Suprapubic skin (tissue), 4 donors: ENCODE results near the gene FLVCR2. TPM values are rescaled to one million over a fixed set of nuclear protein-coding genes. Genes with fewer than 3 reads are reported as not detected.
A peak's percentile ranks its signal among the peaks of the same experiment; 100 is the strongest.

Experiments used
- DNase-seq, 2 donors: peaks; one replicate each; pipeline ENCODE4 v3.0.0-alpha.2; 2019; ENCODE audit warnings: low spot score in 2 of 2
- H3K27ac ChIP-seq: fragments of 200-600 bp; sonication (generic); one replicate; pipeline ENCODE4 v1.5.1; 2019
- H3K27me3 ChIP-seq: fragments of 200-600 bp; sonication (generic); one replicate; pipeline ENCODE4 v1.5.1; 2019
- H3K36me3 ChIP-seq: fragments of 200-600 bp; sonication (generic); one replicate; pipeline ENCODE4 v1.5.1; 2019
- H3K4me1 ChIP-seq: fragments of 200-600 bp; sonication (generic); one replicate; pipeline ENCODE4 v1.5.1; 2019
- H3K4me3 ChIP-seq: fragments of 200-600 bp; sonication (generic); one replicate; pipeline ENCODE4 v1.5.1; 2019; ENCODE audit warnings: mild to moderate bottlenecking
- H3K9me3 ChIP-seq: fragments of 200-600 bp; sonication (generic); one replicate; pipeline ENCODE4 v1.5.1; 2019
- EP300 ChIP-seq: sonication (generic); formaldehyde crosslinking; IDR thresholded peaks from one replicate; pipeline ENCODE4 v1.6.1; 2017; ENCODE audit warnings: antibody characterized with exemption
- POLR2A ChIP-seq, 2 donors: fragments of 450-650 bp; IDR thresholded peaks; one replicate each; pipeline ENCODE4 v1.6.1; 2017; ENCODE audit warnings: antibody characterized with exemption in 2 of 2, mild to moderate bottlenecking in 2 of 2, moderate library complexity in 2 of 2
- POLR2AphosphoS5 ChIP-seq, 3 donors: sonication (generic); formaldehyde crosslinking; IDR thresholded peaks; one replicate each; pipeline ENCODE4 v1.6.1; 2017; ENCODE audit warnings: antibody characterized with exemption in 3 of 3
- WGBS: methylation state at CpG from one replicate; pipeline ENCODE4 v1.1.5; 2018; 5-methylcytosine and 5-hydroxymethylcytosine counted together
- total RNA-seq, 4 donors: library from RNA; depleted of rRNA; stranded (reverse); fragments of >200 nt; gene quantifications; one replicate each; pipeline ENCODE4 v1.1.0, GENCODE V29; 2016
- TF ChIP-seq, protein P1 (sequence below), 2 donors: fragments of 200-600 bp in 1 of 2; fragments of 450-650 bp in 1 of 2; sonication (generic) in 1 of 2; IDR thresholded peaks; one replicate each; pipeline ENCODE4 v1.5.1; 2016 to 2019; ENCODE audit warnings: antibody characterized with exemption in 2 of 2, mild to moderate bottlenecking in 1 of 2, moderate library complexity in 1 of 2

Gene FLVCR2
- total RNA-seq, 4 donors from 2014 or later: 9.0 to 23.4 (median 17.4) TPM

DNA sequence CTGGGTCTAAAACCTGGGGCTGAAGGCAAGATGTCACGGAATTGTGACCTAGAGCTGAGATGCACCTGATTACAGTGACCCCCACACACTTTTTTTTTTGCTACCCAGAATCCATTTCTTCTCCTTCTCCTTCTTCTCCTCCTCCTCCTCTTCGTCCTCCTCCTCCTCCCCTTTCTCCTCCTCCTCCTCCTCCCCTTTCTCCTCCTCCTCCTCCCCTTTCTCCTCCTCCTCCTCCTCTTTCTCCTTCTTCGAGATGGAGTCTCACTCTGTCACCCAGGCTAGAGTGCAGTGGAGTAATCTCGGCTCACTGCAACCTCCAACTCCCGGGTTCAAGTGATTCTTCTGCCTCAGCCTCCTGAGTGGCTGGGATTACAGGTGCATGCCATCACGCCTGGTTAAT lies 19.4 kb upstream of the FLVCR2 start:
- Histone ChIP-seq H3K4me1 (peaks cover 17% of the 10 kb centered on the region), H3K27me3 (peaks cover 3% of the 10 kb centered on the region), H3K36me3 (no peaks in the 10 kb centered on the region), H3K9me3 (no peaks in the 10 kb centered on the region), H3K4me3 (no peak overlapping the region), H3K27ac (no peak overlapping the region)
- WGBS: 88% methylated on average over 6 of the region's 6 CpGs
- no peak for DNase-seq
- no peak for TF ChIP-seq EP300
- TF ChIP-seq, protein P1, sequence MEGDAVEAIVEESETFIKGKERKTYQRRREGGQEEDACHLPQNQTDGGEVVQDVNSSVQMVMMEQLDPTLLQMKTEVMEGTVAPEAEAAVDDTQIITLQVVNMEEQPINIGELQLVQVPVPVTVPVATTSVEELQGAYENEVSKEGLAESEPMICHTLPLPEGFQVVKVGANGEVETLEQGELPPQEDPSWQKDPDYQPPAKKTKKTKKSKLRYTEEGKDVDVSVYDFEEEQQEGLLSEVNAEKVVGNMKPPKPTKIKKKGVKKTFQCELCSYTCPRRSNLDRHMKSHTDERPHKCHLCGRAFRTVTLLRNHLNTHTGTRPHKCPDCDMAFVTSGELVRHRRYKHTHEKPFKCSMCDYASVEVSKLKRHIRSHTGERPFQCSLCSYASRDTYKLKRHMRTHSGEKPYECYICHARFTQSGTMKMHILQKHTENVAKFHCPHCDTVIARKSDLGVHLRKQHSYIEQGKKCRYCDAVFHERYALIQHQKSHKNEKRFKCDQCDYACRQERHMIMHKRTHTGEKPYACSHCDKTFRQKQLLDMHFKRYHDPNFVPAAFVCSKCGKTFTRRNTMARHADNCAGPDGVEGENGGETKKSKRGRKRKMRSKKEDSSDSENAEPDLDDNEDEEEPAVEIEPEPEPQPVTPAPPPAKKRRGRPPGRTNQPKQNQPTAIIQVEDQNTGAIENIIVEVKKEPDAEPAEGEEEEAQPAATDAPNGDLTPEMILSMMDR (IDR thresholded peaks at IDR 0.05): no peak

DNA sequence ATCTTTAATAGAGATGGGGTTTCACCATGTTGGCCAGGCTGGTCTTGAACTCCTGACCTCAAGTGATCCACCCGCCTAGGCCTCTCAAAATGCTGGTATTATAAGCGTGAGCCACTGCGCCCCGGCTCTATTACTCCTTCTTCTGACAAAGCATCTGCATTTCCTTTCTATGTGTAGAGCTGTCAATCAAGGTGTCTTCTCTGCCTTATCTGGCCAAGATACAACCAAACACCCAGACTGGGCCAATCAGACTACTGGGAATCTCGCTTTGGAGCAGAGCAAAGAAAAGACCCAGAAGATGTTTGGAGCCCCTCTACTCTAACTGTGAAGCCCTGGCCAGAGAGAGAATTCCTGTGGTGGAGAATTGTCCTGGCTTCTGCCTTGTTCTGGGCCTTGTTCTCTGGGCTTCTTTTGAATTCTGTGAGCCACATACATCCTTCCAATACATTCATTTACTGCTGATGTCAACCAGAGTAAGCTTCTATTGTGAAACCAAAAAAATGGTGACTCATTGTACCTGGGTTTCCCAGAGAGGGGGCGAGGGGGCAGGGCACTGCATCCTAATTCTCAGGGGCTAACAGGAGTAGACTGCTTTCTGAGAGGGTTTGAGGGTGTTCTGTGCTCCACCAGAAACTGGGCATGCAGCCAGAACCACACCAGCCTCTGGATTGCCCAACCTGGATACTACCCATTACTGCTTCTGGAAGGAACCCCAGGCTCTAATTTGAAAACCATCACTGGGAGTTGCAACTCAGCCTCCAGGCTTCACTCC lies 18.8 kb upstream of the FLVCR2 start:
- TF ChIP-seq, protein P1 (IDR thresholded peaks at IDR 0.05): no peak
- no peak for TF ChIP-seq EP300
- no peak for TF ChIP-seq POLR2AphosphoS5 (IDR thresholded peaks at IDR 0.05)
- TF ChIP-seq POLR2A (IDR thresholded peaks at IDR 0.05): no peak
- Histone ChIP-seq H3K27me3 (peaks cover 3% of the 10 kb centered on the region), H3K36me3 (no peaks in the 10 kb centered on the region), H3K9me3 (no peaks in the 10 kb centered on the region), H3K27ac (no peak overlapping the region), H3K4me1 (peaks cover 17% of the 10 kb centered on the region), H3K4me3 (no peak overlapping the region)
- no peak for DNase-seq
- 79% methylated on average over 6 of the region's 6 CpGs for WGBS

DNA sequence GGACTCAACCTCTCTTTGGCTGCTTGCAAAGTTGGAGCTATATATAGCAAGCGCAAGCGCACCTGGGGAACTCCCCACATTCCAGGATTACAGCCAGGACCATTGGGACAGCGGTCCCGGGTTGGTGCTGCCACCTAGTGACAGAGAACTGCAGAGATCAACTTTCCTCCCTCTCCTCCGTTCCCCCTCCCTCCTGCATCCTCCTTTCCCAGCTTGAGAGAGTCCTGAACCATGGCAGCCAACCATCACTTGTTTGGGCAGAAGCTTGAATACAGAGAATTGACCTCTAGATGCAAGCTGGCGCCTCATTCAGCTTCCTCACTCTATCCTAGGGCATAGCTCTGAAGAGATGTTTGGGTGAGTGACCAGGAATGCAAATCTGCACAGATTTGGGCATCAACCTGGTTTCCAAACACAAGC lies 17.4 kb upstream of the FLVCR2 start:
- Histone ChIP-seq H3K27me3 (peaks cover 3% of the 10 kb centered on the region), H3K4me1 (peaks cover 17% of the 10 kb centered on the region), H3K27ac (no peak overlapping the region), H3K4me3 (no peak overlapping the region), H3K36me3 (no peaks in the 10 kb centered on the region), H3K9me3 (no peaks in the 10 kb centered on the region)
- WGBS: 0% methylated on average over 6 of the region's 6 CpGs
- peak in 1 of 2 donors; percentile 82 for DNase-seq
- TF ChIP-seq, protein P1 (IDR thresholded peaks at IDR 0.05): peak; percentile 60 to 89
- no peak for TF ChIP-seq POLR2A (IDR thresholded peaks at IDR 0.05)

DNA sequence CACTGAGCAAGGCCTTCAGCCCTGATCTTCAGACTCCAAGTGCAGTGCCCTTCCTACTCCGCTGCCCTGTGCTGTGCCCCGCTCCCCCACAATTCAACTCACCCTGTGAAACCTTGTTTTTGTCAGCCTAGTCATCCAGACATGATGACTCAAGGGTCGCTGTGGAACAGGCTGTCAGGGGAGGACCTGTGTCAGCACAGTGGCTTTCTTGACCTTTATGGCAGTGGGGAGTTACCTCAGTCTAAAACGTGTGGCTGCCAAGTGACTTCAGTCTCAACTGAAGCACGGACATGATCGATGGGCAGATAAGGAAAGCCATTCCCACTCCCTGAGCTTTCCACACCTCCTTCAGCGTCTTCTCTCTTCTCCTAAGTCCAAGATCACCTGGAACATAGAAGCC lies 16.3 kb upstream of the FLVCR2 start:
- DNase-seq: no peak
- Histone ChIP-seq H3K4me3 (no peak overlapping the region), H3K4me1 (peaks cover 17% of the 10 kb centered on the region), H3K27me3 (peaks cover 3% of the 10 kb centered on the region), H3K27ac (no peak overlapping the region), H3K36me3 (no peaks in the 10 kb centered on the region), H3K9me3 (no peaks in the 10 kb centered on the region)
- WGBS: 59% methylated on average over 7 of the region's 7 CpGs
- TF ChIP-seq, protein P1 (IDR thresholded peaks at IDR 0.05): no peak
- TF ChIP-seq POLR2A (IDR thresholded peaks at IDR 0.05) (no peak), POLR2AphosphoS5 (IDR thresholded peaks at IDR 0.05) (no peak), EP300 (no peak)

DNA sequence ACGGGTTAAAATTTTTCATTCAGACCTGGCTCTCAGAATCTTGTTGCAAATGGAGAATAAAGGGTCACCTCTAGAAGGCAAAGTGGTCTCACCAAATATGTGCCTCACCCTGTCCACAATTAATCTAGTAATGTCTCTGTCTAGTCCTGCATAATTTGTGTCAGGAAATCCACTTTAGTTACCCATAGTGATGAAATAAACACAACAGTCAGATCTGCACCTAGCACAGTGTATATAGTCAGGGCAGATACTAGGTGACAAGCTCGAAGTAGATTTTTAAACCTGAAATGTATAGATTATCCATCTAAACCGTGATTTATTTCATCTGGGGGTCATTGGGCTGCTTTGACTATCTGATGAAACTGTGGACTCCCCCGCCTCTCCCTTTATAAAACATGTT lies 15.9 kb upstream of the FLVCR2 start:
- WGBS: 76% methylated on average over 4 of the region's 4 CpGs
- TF ChIP-seq POLR2AphosphoS5 (IDR thresholded peaks at IDR 0.05) (no peak), POLR2A (IDR thresholded peaks at IDR 0.05) (no peak), EP300 (no peak)
- TF ChIP-seq, protein P1 (IDR thresholded peaks at IDR 0.05): no peak
- no peak overlapping the region for H3K4me3 ChIP-seq
- no peaks in the 10 kb centered on the region for H3K36me3 ChIP-seq
- no peaks in the 10 kb centered on the region for H3K9me3 ChIP-seq
- peaks cover 17% of the 10 kb centered on the region for H3K4me1 ChIP-seq
- no peak for DNase-seq
- H3K27ac ChIP-seq: no peak overlapping the region
- peaks cover 3% of the 10 kb centered on the region for H3K27me3 ChIP-seq
